ENCODE data around the gene PRPSAP2.

PRPSAP2 gene

GRCh38 chr17:18964018-18964351 is 106.1 kb downstream of the PRPSAP2 start:
- DNase-seq = no peak

DNA sequence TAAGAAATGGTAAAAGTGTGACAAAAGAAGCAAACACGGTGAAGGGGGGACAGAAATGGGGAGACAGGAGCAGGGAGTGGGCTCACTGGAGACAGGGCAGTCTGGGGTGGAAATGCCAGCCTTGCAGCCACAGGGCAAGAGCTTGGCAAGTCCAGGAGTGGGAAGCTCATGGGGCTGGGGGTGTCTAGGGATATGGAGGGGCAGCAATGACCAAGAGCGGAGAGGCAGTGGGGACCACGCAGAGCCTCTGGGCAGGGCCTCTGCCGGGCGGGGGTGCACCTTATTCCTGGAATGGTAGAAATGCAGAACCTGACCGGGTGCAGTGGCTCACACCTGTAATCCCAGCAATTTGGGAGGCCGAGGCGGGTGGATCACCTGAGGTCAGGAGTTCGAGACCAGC is 106.6 kb downstream of the PRPSAP2 start:
- DNase-seq = peak; percentile 1

DNA sequence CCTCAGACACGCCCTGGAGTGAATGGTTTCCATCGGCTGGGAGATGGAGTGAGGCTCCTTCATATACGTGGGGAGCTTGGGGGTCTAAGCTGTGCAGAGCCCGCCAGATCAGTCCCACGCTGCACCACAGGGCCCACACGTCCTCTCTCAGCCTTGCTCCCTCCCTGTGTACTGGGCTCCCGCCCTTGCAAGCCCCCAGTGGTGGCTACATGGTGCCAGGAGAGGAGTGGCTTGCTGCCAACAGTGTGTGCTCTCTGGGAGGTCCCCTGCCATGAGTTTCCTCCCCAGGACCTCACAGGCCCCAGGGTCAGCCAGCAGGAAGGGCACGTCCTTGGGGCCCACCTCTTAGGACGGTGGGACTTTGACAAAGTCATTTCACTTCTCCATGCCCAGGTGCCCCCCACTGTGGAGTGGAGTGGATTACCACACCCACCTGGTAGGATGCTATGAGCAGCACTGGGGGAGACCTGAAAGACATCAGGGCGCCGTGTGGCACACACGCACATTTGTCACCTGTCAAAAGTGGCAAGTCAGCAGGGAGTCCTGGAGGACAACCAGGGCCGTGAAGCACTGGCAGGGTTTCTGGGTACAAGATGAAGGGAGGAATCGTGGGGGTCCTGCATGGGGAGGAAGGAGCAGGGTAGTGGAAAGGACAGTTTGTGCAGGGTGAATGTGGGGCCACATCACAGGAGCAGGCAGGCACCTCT is 107.8 kb downstream of the PRPSAP2 start:
- no peak for DNase-seq

DNA sequence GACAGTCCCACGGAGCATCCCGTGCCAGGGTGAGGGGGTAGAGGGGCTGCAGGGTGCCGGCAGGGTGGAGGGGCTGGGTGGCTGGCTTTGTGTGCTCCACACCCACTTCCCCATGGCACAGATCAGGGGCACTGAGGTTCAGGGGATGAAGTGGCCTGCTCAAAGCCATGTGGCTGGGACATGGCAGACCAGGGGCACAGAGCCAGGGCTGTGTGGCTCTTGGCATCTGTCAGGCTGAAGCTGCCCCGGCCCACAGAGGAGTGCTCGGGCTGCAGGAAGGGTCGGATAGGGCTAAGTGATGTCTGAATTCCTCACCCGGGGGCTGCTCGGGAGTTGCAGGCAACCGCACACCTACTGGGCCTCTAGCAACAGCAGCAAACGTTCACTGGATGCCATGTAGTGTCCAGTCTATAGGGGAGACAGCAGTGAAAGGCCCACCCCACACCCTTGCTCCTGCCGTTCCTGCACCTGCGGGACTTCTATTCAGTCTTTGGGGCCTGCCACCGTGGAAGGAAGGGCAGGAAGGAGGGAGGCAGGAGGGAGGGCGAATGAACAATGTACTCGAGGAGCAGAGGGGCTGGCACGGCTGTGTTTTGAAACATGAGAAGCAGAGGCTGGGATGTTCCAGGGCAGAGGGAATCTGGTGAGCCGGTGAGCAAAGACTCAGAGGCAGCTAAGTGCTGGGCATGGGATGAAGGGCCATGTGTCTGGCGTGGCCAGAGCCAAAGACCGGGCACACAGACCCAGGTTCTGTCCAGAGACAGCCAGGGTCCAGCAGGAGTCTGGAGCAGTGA is 109.1 kb downstream of the PRPSAP2 start:
- no peak for DNase-seq

- no peak for DNase-seq
These were observed 110.0 kb downstream of the PRPSAP2 start for GRCh38 chr17:18967916-18968315.

DNA sequence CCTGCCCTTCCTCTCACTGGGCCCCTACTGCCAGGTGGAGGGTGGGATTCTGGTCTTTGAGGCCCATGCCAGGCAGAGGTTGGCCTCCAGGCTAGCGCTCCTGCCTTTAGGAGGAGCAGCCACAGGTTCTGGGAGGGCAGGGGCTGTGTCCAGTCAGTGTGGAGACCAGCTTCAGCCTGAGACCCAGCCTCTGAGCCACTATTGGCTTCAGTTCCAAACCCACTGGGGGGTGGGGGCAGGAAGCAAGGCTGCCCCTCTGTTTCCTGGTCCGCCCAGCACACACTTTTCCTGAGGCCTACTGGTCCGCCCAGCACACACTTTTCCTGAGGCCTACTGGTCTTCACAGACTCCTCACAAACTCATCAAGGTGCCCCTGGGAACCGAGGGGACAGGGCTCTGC is 110.4 kb downstream of the PRPSAP2 start:
- no peak for DNase-seq

DNA sequence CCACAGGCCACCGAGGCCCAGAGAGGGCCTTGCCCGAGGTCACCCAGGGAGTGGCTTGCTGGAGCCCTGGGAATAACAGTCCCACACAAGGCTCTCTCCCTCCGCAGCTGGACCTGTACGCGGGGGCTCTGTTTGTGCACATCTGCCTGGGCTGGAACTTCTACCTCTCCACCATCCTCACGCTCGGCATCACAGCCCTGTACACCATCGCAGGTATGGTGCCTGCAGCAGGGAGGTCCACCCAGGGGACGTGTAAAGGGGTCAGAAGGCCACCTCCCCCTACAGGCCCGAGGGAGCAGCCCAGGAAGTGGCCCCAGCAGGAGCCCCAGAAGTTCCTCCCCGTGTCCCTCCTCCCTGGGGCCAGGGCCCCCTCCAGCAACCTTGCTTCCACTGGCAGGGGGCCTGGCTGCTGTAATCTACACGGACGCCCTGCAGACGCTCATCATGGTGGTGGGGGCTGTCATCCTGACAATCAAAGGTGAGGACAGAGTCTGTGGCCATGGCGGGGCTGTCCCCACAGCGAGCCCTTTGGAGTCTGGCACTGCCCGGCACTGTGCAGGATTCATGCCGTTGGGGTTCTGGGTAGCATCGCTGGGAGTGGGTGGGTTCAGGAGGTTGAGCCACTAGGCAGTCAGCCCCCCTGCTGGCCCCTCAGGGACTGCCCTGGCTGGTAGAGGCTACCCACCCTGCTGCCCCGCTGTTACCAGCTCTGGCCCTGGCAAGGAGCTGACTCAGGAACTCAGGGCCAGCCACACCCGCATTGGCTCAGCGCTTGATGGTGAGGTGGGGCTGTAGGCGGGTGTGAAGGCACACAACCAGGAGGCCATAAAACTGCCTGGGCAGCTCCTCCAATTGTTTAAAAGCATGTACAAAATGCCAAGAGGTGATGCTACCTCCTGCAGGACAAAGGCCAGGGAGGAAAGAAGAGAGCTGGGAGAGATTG is 111.3 kb downstream of the PRPSAP2 start:
- no peak for DNase-seq

DNA sequence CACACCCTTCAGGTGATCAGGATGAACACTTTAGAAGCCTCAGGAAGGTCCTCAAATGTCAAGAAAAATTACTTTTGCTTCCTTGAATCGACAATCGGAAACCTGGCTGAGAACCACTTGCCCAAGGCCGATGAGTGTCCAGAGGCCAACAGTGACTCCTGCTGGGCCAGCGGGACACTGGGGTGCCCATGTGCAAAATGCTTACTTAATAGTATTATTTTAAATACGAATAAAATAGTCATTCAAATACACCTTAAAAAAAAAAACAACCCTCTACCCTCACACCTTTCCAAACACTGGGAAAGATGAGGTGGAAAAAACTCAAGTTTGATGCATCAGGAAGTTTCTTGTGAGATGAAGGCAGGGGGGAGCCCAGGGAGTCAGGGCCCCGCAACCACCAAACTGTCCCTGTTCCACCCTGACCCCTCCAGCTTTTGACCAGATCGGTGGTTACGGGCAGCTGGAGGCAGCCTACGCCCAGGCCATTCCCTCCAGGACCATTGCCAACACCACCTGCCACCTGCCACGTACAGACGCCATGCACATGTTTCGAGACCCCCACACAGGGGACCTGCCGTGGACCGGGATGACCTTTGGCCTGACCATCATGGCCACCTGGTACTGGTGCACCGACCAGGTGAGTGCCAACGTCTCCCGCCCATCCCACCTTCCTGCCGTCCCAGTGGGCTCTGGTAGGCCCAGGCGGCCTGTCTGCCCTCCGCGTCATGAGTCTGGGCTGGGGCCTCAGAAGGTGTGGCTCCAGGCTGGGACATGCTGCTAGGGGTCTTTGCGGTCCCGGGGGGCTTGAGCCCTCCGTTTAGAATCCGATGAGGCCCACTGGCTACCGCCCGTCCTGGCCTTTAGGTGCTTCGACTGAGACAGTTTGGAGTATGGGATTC is 112.9 kb downstream of the PRPSAP2 start:
- DNase-seq = no peak

DNA sequence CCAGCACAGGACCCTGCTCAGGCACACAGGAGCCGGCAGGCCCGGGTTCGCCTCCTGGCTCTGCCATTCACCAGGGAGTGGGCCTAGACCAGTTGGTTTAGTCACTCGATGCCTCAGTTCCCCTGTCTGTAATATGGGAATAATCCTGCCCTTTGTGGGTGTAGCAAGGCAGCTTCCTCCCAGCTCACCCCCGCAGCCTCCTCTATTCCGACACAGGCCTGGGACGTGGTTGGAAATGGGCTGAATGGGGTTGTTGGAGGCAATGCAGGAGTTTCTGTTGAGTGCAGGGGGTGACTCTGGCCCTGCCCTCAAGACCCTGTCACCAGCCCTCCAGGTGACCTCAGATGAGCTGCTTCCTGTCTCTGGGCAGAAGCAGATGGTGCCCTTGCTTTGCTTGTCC is 113.9 kb downstream of the PRPSAP2 start:
- DNase-seq = no peak

- no peak for DNase-seq
These were observed 116.6 kb downstream of the PRPSAP2 start for GRCh38 chr17:18974407-18975149.

- no peak for DNase-seq
These were observed 117.7 kb downstream of the PRPSAP2 start for GRCh38 chr17:18975597-18975996.

- DNase-seq = no peak
These were observed 118.3 kb downstream of the PRPSAP2 start for GRCh38 chr17:18976201-18976600.

DNA sequence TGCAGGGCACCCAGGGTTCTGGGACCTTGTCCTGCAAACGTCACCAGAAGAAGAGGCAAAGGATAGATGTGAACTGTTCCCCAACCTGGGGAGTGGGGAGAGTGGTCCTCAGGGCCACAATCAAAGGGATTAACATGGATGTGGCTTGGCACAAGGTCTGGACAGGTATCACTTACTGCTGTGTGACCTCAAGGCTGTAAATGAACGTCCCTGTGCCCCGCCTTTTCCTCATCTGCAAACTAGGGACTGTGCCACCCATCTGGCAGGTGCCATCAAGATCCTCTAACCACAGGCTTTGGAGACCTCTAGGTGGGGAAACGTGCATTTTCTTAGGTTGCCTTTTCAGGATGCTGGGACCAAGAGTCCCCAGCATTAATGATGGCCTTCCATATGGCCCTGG is 119.1 kb downstream of the PRPSAP2 start:
- DNase-seq = no peak

DNA sequence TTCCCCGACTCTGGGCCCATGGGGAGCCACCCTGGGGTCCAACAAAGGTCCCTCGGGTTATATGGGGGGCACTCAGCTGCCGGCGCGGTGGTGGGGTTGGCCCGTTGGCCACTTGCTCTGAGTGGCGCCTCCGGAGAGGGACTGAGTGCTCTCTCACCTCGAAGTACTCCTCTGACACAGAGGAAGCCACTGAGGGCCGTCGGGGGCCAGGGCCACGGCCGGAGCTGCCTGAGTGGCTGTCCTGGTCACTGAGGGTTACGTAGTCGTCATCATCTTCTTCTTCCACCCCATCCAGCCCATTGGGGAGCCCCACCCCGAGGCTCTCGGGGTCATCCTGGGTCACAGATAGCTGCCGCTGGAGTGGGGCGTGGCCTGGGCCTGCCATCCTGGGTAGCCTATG is 119.7 kb downstream of the PRPSAP2 start:
- DNase-seq = no peak

DNA sequence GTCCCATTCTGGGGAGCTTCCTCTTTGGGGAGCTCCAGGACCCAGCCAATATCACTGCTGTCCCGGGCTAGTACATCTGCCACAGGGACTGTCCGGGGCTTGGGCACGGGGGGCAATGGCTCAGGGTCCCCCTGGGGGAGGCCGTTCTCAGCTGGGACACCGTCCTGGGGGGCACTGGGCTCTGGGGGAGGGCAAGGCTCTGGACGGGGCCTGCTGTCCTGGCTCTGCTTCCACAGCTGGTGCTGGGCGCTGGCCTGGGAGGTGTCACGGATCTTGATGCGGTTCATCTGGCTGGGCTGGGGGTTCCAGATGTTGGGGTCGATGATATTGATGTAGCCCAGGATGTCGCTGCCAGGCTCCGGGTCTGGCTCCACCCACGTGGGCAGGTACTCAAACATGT is 120.1 kb downstream of the PRPSAP2 start:
- no peak for DNase-seq

DNA sequence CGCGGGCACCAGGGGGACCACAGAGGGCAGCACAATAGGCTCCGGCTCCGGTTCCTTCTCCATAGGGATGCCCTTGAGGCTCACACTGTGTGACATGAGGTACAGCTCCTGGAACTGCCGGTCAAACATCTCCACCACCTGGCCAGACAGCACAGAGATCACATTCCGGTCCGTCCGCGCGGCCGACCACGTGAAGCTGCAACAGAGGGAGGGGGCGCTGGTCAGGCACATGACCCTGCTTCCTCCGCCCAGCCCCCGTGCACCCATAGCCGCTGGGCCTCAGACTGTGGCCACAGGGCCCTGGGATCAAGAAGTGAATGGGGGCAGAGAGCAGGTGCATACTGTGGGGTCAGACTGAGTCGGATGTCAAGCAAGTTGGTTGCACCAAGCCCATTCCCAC is 120.7 kb downstream of the PRPSAP2 start:
- no peak for DNase-seq

All from left hindlimb (tissue), 1 donor.